IgD-negative memory B cell (primary cell): ENCODE data around the gene GALNT2. TPM values are rescaled to one million over a fixed set of nuclear protein-coding genes. Genes with fewer than 3 reads are reported as not detected.

Source experiments
- H3K27ac Mint-ChIP-seq, 3 donors: one replicate each; pipeline ENCODE4 v1.8.0; 2020 to 2022; ENCODE audit warnings: mild to moderate bottlenecking in 3 of 3, mixed read lengths in 3 of 3, moderate library complexity in 1 of 3
- H3K27me3 Mint-ChIP-seq: one replicate; pipeline ENCODE4 v1.8.0; 2021; ENCODE audit warnings: mixed read lengths
- H3K36me3 Mint-ChIP-seq: one replicate; pipeline ENCODE4 v1.8.0; 2020; ENCODE audit warnings: mild to moderate bottlenecking, mixed read lengths
- H3K4me1 Mint-ChIP-seq, 3 donors: one replicate each; pipeline ENCODE4 v1.8.0; 2020 to 2022; ENCODE audit warnings: mixed read lengths in 3 of 3, mild to moderate bottlenecking in 1 of 3
- H3K4me3 Mint-ChIP-seq, 4 donors: one replicate each; pipeline ENCODE4 v1.8.0; 2020 to 2022; ENCODE audit warnings: mild to moderate bottlenecking in 4 of 4, mixed read lengths in 4 of 4, moderate library complexity in 3 of 4
- H3K9me3 Mint-ChIP-seq, 3 donors: one replicate each; pipeline ENCODE4 v1.8.0; 2020 to 2021; ENCODE audit warnings: mixed read lengths in 3 of 3, mild to moderate bottlenecking in 1 of 3
- polyA plus RNA-seq: library from polyadenylated mRNA; unstranded; fragments of 300-500 nt; fragmentation: Illumina TruSeq; gene quantifications from one replicate; pipeline ENCODE4 v1.2.3, GENCODE V29; 2021

GALNT2 gene
- polyA plus RNA-seq, 1 donor from 2014 or later, result 15.8 TPM

- no peak overlapping the region for H3K4me3 Mint-ChIP-seq
- H3K27ac Mint-ChIP-seq, result no peak overlapping the region
- peaks cover 24% of the 10 kb centered on the region for H3K27me3 Mint-ChIP-seq
- H3K9me3 Mint-ChIP-seq, result peaks cover 0 to 2% (median 0%) of the 10 kb centered on the region in 3 donors
- H3K4me1 Mint-ChIP-seq, result no peaks in the 10 kb centered on the region
- H3K36me3 Mint-ChIP-seq, result no peaks in the 10 kb centered on the region
Measured at GRCh38 chr1:230043081-230043480, 24.0 kb upstream of the GALNT2 start.

GRCh38 chr1:230044729-230045128 lies 22.3 kb upstream of the GALNT2 start:
- Mint-ChIP-seq H3K27ac (no peak overlapping the region), H3K9me3 (peaks cover 0 to 2% (median 0%) of the 10 kb centered on the region in 3 donors), H3K4me3 (no peak overlapping the region), H3K36me3 (no peaks in the 10 kb centered on the region), H3K27me3 (peaks cover 25% of the 10 kb centered on the region), H3K4me1 (no peaks in the 10 kb centered on the region)

- Mint-ChIP-seq H3K9me3 (peaks cover 0 to 2% (median 0%) of the 10 kb centered on the region in 3 donors), H3K36me3 (no peaks in the 10 kb centered on the region), H3K4me3 (no peak overlapping the region), H3K4me1 (peaks cover 0 to 4% (median 2%) of the 10 kb centered on the region in 3 donors), H3K27me3 (peaks cover 25% of the 10 kb centered on the region), H3K27ac (no peak overlapping the region)
Measured at GRCh38 chr1:230047114-230047865, 19.7 kb upstream of the GALNT2 start.

- Mint-ChIP-seq H3K27ac (no peak overlapping the region), H3K36me3 (no peaks in the 10 kb centered on the region), H3K4me3 (no peak overlapping the region), H3K4me1 (peaks cover 0 to 4% (median 2%) of the 10 kb centered on the region in 3 donors), H3K27me3 (peaks cover 23% of the 10 kb centered on the region), H3K9me3 (no peaks in the 10 kb centered on the region)
Measured at GRCh38 chr1:230048322-230048721, 18.7 kb upstream of the GALNT2 start.

- peaks cover 0 to 4% (median 2%) of the 10 kb centered on the region in 3 donors for H3K4me1 Mint-ChIP-seq
- no peaks in the 10 kb centered on the region for H3K36me3 Mint-ChIP-seq
- H3K27ac Mint-ChIP-seq, result no peak overlapping the region
- H3K9me3 Mint-ChIP-seq, result no peaks in the 10 kb centered on the region
- H3K27me3 Mint-ChIP-seq, result peaks cover 23% of the 10 kb centered on the region
- H3K4me3 Mint-ChIP-seq, result peak overlapping the region in 1 of 4 donors; percentile 42
Measured at GRCh38 chr1:230048922-230049321, 18.1 kb upstream of the GALNT2 start.

- Mint-ChIP-seq H3K36me3 (no peaks in the 10 kb centered on the region), H3K4me1 (peaks cover 0 to 4% (median 2%) of the 10 kb centered on the region in 3 donors), H3K4me3 (no peak overlapping the region), H3K9me3 (no peaks in the 10 kb centered on the region), H3K27ac (no peak overlapping the region), H3K27me3 (peaks cover 16% of the 10 kb centered on the region)
Measured at GRCh38 chr1:230049731-230050130, 17.3 kb upstream of the GALNT2 start.

GRCh38 chr1:230050973-230051735 lies 15.9 kb upstream of the GALNT2 start:
- Mint-ChIP-seq H3K36me3 (no peaks in the 10 kb centered on the region), H3K27me3 (peaks cover 8% of the 10 kb centered on the region), H3K4me3 (peak overlapping the region in 1 of 4 donors; percentile 42), H3K4me1 (peaks cover 0 to 4% (median 2%) of the 10 kb centered on the region in 3 donors), H3K9me3 (no peaks in the 10 kb centered on the region), H3K27ac (no peak overlapping the region)

- no peaks in the 10 kb centered on the region for H3K9me3 Mint-ChIP-seq
- H3K27me3 Mint-ChIP-seq, result peaks cover 6% of the 10 kb centered on the region
- H3K4me3 Mint-ChIP-seq, result no peak overlapping the region
- H3K36me3 Mint-ChIP-seq, result no peaks in the 10 kb centered on the region
- H3K27ac Mint-ChIP-seq, result no peak overlapping the region
- H3K4me1 Mint-ChIP-seq, result peaks cover 0 to 4% (median 2%) of the 10 kb centered on the region in 3 donors
Measured at GRCh38 chr1:230052018-230052417, 15.0 kb upstream of the GALNT2 start.

GRCh38 chr1:230052665-230053064 lies 14.4 kb upstream of the GALNT2 start:
- no peak overlapping the region for H3K27ac Mint-ChIP-seq
- no peak overlapping the region for H3K4me3 Mint-ChIP-seq
- peaks cover 0 to 2% (median 0%) of the 10 kb centered on the region in 3 donors for H3K9me3 Mint-ChIP-seq
- H3K36me3 Mint-ChIP-seq, result no peaks in the 10 kb centered on the region
- peaks cover 8% of the 10 kb centered on the region for H3K27me3 Mint-ChIP-seq
- H3K4me1 Mint-ChIP-seq, result peaks cover 0 to 4% (median 2%) of the 10 kb centered on the region in 3 donors

GRCh38 chr1:230054092-230054749 lies 12.8 kb upstream of the GALNT2 start:
- Mint-ChIP-seq H3K4me1 (peaks cover 0 to 4% (median 2%) of the 10 kb centered on the region in 3 donors), H3K9me3 (peaks cover 0 to 2% (median 0%) of the 10 kb centered on the region in 3 donors), H3K27ac (no peak overlapping the region), H3K36me3 (no peaks in the 10 kb centered on the region), H3K27me3 (peaks cover 8% of the 10 kb centered on the region), H3K4me3 (no peak overlapping the region)

- peaks cover 8% of the 10 kb centered on the region for H3K27me3 Mint-ChIP-seq
- no peak overlapping the region for H3K4me3 Mint-ChIP-seq
- peaks cover 0 to 2% (median 2%) of the 10 kb centered on the region in 3 donors for H3K4me1 Mint-ChIP-seq
- peaks cover 0 to 4% (median 0%) of the 10 kb centered on the region in 3 donors for H3K9me3 Mint-ChIP-seq
- peak overlapping the region in 1 of 3 donors; percentile 3 for H3K27ac Mint-ChIP-seq
- no peaks in the 10 kb centered on the region for H3K36me3 Mint-ChIP-seq
Measured at GRCh38 chr1:230056098-230056497, 10.9 kb upstream of the GALNT2 start.

GRCh38 chr1:230057100-230057499 lies 9.9 kb upstream of the GALNT2 start:
- no peak overlapping the region for H3K27ac Mint-ChIP-seq

GRCh38 chr1:230057681-230058565 lies 9.1 kb upstream of the GALNT2 start:
- no peaks in the 10 kb centered on the region for H3K36me3 Mint-ChIP-seq
- peaks cover 8% of the 10 kb centered on the region for H3K27me3 Mint-ChIP-seq
- H3K27ac Mint-ChIP-seq, result no peak overlapping the region
- H3K4me3 Mint-ChIP-seq, result no peak overlapping the region
- no peaks in the 10 kb centered on the region for H3K4me1 Mint-ChIP-seq
- H3K9me3 Mint-ChIP-seq, result peaks cover 0 to 5% (median 4%) of the 10 kb centered on the region in 3 donors

More at GRCh38 chr1:230057100-230057499, 9.9 kb upstream of the GALNT2 start:
- peaks cover 0 to 4% (median 0%) of the 10 kb centered on the region in 3 donors for H3K9me3 Mint-ChIP-seq
- H3K4me3 Mint-ChIP-seq, result no peak overlapping the region
- no peaks in the 10 kb centered on the region for H3K4me1 Mint-ChIP-seq
- no peaks in the 10 kb centered on the region for H3K36me3 Mint-ChIP-seq
- H3K27me3 Mint-ChIP-seq, result peaks cover 8% of the 10 kb centered on the region

- H3K27ac Mint-ChIP-seq, result no peak overlapping the region
Measured at GRCh38 chr1:230058626-230059025, 8.4 kb upstream of the GALNT2 start.

More at GRCh38 chr1:230058626-230059025, 8.4 kb upstream of the GALNT2 start:
- H3K4me3 Mint-ChIP-seq, result no peak overlapping the region
- no peaks in the 10 kb centered on the region for H3K36me3 Mint-ChIP-seq
- H3K4me1 Mint-ChIP-seq, result no peaks in the 10 kb centered on the region
- peaks cover 8% of the 10 kb centered on the region for H3K27me3 Mint-ChIP-seq
- peaks cover 0 to 5% (median 4%) of the 10 kb centered on the region in 3 donors for H3K9me3 Mint-ChIP-seq
